Activated CD4-positive, alpha-beta T cell treated with anti-CD3 and anti-CD28 coated beads for 4 hours (primary cell): ENCODE results near the gene ZBTB16.

Source experiments
- DNase-seq, 2 donors: peaks; one replicate each; pipeline ENCODE4 v3.0.0-alpha.2; 2020

Gene ZBTB16

GRCh38 chr11:114110952-114111947 lies 51.7 kb downstream of the ZBTB16 start:
- DNase-seq: no peak

- no peak for DNase-seq
Observed at GRCh38 chr11:114115451-114115928, 56.0 kb downstream of the ZBTB16 start.

- DNase-seq: no peak
Observed at GRCh38 chr11:114116357-114116756, 56.8 kb downstream of the ZBTB16 start.

GRCh38 chr11:114116800-114117199 lies 57.3 kb downstream of the ZBTB16 start:
- no peak for DNase-seq

- DNase-seq: no peak
Observed at GRCh38 chr11:114120606-114121005, 61.1 kb downstream of the ZBTB16 start.

GRCh38 chr11:114121138-114121537 lies 61.6 kb downstream of the ZBTB16 start:
- DNase-seq: no peak

GRCh38 chr11:114121804-114122504 lies 62.4 kb downstream of the ZBTB16 start:
- no peak for DNase-seq

GRCh38 chr11:114122686-114123085 lies 63.2 kb downstream of the ZBTB16 start:
- no peak for DNase-seq

GRCh38 chr11:114123692-114124330 lies 64.3 kb downstream of the ZBTB16 start:
- no peak for DNase-seq

- no peak for DNase-seq
Observed at GRCh38 chr11:114124601-114125144, 65.2 kb downstream of the ZBTB16 start.

GRCh38 chr11:114125531-114125930 lies 66.0 kb downstream of the ZBTB16 start:
- no peak for DNase-seq

- no peak for DNase-seq
Observed at GRCh38 chr11:114125959-114126358, 66.4 kb downstream of the ZBTB16 start.

GRCh38 chr11:114128399-114128798 lies 68.9 kb downstream of the ZBTB16 start:
- no peak for DNase-seq

GRCh38 chr11:114129142-114129541 lies 69.6 kb downstream of the ZBTB16 start:
- DNase-seq: no peak

GRCh38 chr11:114129699-114130098 lies 70.2 kb downstream of the ZBTB16 start:
- no peak for DNase-seq

GRCh38 chr11:114130115-114130576 lies 70.6 kb downstream of the ZBTB16 start:
- no peak for DNase-seq

- no peak for DNase-seq
Observed at GRCh38 chr11:114130629-114131277, 71.2 kb downstream of the ZBTB16 start.

GRCh38 chr11:114131461-114131864 lies 72.0 kb downstream of the ZBTB16 start:
- DNase-seq: no peak

- DNase-seq: no peak
Observed at GRCh38 chr11:114132417-114132816, 72.9 kb downstream of the ZBTB16 start.

- DNase-seq: no peak
Observed at GRCh38 chr11:114132944-114133394, 73.5 kb downstream of the ZBTB16 start.

GRCh38 chr11:114133548-114134329 lies 74.2 kb downstream of the ZBTB16 start:
- no peak for DNase-seq
